Testis (tissue), 2 donors: ENCODE data around the gene PTPMT1.

ENCODE experiments used
- POLR2A ChIP-seq: fragments of 450-650 bp; IDR thresholded peaks from one replicate; pipeline ENCODE4 v1.6.1; 2017; ENCODE audit warnings: antibody characterized with exemption, mild to moderate bottlenecking, moderate library complexity
- TF ChIP-seq, protein P1 (sequence below), 3 experiments: fragments of 450-650 bp in 2 of 3; fragments of 200-600 bp in 1 of 3; sonication (generic) in 1 of 3; IDR thresholded peaks; one replicate each; pipeline ENCODE4 v1.5.1; 2016 to 2019; ENCODE audit warnings: antibody characterized with exemption in 3 of 3, mild to moderate bottlenecking in 2 of 3, moderate library complexity in 1 of 3

GRCh38 chr11:47533690-47534151 lies 31.7 kb upstream of the PTPMT1 start:
- TF ChIP-seq, protein P1, sequence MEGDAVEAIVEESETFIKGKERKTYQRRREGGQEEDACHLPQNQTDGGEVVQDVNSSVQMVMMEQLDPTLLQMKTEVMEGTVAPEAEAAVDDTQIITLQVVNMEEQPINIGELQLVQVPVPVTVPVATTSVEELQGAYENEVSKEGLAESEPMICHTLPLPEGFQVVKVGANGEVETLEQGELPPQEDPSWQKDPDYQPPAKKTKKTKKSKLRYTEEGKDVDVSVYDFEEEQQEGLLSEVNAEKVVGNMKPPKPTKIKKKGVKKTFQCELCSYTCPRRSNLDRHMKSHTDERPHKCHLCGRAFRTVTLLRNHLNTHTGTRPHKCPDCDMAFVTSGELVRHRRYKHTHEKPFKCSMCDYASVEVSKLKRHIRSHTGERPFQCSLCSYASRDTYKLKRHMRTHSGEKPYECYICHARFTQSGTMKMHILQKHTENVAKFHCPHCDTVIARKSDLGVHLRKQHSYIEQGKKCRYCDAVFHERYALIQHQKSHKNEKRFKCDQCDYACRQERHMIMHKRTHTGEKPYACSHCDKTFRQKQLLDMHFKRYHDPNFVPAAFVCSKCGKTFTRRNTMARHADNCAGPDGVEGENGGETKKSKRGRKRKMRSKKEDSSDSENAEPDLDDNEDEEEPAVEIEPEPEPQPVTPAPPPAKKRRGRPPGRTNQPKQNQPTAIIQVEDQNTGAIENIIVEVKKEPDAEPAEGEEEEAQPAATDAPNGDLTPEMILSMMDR (IDR thresholded peaks at IDR 0.05) = no peak
- TF ChIP-seq POLR2A = no peak
